ENCODE results near the gene SMIM38.

SMIM38 gene

DNA sequence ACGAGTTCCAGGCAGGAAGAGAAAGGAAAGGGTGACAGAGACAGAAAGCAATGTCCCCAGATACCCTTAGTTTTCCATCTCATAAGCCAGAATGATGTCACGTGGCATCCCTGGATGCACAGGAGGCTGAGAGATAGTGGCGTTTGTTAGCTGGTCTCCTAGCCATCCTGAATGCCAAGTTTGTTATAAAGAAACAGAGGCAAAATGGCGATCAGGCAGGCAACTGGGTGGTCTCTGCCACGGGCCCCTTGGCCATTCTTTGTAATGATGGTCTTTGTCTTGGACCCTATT, 5.3 kb downstream of the SMIM38 start:
- no peak for DNase-seq

DNA sequence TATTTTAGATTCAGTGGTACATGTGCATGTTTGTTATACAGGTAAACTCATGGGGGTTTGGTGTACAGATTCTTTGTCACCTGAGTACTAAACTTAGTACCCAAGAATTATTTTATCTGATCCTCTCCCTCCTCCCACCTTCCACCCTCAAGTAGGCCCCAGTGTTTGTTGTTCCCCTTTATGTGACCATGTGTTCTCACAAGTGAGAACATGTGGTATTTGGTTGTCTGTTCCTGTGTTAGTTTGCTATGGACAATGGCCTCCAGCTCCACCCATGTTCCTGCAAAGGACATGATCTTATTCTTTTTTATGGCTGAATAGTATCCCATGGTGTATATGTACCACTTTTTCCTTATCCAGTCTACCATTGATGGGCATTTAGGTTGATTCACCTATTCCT, 6.8 kb downstream of the SMIM38 start:
- DNase-seq: no peak

- no peak for DNase-seq
Observed at GRCh38 chr11:69163842-69164241, 8.1 kb downstream of the SMIM38 start.

GRCh38 chr11:69164824-69165223, 9.1 kb downstream of the SMIM38 start:
- no peak for DNase-seq

- DNase-seq: no peak
Observed at GRCh38 chr11:69165775-69166174, 10.0 kb downstream of the SMIM38 start.

GRCh38 chr11:69166218-69167115, 10.7 kb downstream of the SMIM38 start:
- no peak for DNase-seq

DNA sequence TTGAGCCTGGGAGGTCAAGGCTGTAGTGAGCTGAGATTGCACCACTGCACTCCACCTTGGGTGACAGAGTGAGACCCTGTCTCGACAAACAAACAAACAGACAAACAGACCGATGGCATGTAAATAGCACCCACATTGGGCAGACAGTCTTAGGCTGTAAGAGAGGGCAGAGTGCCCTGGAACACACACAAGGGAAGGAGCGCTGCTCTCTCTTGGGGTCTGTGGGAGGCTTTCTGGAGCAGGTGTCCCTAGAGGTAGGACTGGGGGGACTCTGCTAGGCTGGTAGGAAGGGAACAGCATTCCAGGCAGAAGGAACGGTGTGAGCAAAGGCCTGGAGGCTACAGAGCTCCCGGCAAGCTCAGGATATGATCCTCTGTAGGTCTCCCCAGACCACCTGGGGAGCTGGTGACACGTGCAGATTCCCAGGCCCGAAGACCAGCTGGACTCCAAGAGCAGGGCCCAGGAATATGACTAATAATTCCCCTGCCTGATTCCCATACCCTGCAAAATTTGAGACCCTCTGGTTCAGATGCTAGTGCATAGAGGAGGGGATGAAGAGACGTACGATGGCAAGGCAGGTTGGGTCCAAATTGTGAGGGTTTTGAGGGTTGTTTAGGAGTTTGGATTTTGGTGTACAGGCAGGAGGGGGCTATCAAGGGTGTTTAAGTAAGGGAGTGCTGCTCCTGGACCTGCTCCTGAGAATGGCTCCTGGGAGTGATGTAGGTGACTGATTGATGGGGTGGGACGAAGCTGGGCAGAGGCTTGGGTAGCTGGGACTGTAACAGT, 11.6 kb downstream of the SMIM38 start:
- no peak for DNase-seq

DNA sequence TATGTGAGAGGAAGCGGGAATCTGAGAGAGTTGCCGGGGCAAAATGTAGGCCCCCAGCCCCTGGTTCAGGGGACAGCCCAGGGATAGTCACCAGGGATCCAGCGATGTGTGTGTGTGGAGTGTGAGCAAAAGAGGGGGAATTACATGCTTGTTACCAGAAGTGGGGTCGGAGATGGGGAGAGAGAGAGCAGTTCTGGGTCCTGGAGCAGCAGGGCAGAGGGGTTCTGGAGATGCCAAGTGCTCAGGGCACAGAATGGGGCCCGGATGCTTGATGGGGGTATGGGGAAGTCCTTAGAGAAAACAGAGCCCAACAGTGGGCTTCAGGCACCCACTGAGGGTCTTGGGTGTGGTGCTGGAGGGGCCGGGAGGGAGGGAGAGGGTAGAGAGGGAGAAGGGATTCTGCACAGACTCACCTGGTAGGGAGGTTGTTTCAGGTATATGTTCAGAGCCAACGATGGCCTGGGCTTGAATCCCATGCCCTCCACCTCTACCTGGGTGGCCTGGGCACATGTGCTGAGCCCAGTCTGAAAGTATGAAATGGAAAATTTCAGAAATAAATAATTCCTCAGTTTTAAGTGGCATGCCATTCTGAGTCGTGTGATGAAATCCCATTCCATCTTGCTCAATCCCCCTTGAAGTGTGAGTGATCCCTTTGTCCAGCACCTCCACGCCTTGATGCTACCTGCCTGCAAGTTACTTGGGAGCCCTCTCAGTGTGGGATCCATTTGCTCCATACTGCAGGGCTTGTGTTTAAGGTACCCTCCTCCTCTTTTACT, 12.4 kb downstream of the SMIM38 start:
- DNase-seq: no peak

- DNase-seq: no peak
Observed at GRCh38 chr11:69169479-69169878, 13.7 kb downstream of the SMIM38 start.

- DNase-seq: no peak
Observed at GRCh38 chr11:69170704-69171103, 15.0 kb downstream of the SMIM38 start.

GRCh38 chr11:69171476-69172240, 15.9 kb downstream of the SMIM38 start:
- DNase-seq: no peak

DNA sequence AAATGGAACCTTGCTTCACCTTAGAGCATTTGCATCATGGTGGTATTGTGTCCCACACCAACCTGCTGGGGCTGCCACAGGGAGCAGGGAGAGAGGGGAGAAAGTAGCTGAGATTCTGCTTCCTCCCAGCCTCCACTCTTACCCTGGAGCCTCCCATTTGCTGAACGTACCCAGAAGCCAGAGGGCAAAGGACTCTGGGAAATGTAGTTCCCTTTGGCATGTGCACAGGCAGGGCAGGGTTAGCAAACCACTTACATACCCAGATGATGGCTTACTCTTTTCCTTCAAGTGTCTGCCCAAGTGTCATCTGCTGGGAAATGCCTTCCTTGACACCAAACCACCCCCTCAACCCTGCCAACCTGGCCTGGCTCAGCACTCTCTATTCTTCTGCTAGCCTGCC, 16.9 kb downstream of the SMIM38 start:
- DNase-seq: no peak

DNA sequence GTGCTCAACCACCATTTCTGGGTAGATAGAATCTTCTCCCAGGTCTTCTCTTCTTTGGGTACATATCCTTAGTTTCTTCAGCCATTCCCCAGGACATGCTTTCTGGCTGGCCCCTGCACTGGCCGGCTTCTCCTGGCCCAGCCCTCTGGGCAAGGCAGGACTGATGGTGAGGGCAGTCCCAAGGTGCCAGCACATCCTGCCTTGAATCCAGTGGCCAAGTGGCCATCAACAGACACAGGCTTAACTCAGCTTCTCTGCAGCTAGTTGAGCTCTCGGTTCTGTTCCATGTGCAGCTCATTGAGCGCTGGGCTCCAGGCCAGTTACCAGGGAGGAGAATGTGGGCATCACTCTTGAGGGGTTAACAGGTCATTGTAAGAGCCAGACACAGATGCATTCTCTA, 17.6 kb downstream of the SMIM38 start:
- DNase-seq: no peak

- no peak for DNase-seq
Observed at GRCh38 chr11:69173925-69174581, 18.3 kb downstream of the SMIM38 start.

DNA sequence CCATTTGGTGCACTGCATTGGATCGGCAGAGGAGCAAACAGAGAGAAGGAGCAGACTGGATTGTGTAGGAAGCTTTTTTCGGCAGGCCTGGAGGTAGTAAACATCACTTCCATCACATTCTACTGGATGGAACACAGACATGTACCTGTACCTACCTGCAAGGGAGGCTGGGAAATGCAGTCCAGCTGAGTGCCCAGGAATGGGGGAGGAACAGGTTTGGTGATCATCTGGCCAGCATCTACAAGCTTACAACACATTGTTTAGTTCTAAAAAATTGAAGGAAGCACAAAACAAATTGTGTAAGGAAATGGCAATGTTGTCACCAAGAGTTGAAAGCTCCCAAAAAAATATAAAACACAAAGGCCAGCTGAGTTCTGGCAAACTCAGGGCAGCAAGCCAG, 19.1 kb downstream of the SMIM38 start:
- no peak for DNase-seq

GRCh38 chr11:69178819-69179482, 23.2 kb downstream of the SMIM38 start:
- DNase-seq: no peak

DNA sequence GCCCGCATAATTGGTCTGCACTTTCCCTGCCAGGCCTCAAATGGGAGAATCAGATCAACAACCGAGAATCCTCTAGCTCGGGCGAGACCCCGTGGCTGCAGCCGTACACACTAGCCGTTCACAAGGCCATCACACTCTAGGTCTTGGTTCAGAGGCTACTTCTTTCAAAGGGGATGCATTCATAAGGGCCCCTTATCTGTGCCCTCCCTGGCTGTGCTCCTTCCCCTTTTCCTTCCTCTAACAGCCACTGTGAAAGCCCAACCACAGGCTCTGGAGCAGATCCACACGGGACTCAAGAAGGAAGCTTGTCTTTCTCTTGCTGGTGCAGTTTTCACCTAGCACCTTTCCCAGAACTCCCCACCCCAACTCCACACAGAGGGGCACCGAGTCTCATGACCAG, 24.5 kb downstream of the SMIM38 start:
- DNase-seq: no peak

DNA sequence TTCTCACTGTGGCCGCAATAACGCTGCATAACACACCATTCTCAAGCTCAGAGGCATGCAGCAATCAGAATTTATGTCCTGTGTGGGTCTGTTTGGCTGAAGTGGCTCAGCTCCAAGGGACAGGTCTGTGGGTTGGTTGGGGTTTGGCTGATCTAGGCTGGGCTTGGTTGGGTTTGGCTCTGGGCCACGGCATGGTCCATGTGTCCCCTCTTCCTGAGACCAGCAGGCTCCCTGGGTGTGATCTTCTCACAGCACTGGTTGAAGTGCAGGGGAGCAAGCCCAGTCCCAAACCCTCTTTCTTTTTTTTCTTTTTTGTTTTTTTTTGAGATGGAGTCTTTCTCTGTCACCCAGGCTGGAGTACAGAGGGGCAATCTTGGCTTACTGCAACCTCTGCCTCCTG, 25.0 kb downstream of the SMIM38 start:
- DNase-seq: no peak

GRCh38 chr11:69183613-69184012, 27.9 kb downstream of the SMIM38 start:
- DNase-seq: no peak

DNA sequence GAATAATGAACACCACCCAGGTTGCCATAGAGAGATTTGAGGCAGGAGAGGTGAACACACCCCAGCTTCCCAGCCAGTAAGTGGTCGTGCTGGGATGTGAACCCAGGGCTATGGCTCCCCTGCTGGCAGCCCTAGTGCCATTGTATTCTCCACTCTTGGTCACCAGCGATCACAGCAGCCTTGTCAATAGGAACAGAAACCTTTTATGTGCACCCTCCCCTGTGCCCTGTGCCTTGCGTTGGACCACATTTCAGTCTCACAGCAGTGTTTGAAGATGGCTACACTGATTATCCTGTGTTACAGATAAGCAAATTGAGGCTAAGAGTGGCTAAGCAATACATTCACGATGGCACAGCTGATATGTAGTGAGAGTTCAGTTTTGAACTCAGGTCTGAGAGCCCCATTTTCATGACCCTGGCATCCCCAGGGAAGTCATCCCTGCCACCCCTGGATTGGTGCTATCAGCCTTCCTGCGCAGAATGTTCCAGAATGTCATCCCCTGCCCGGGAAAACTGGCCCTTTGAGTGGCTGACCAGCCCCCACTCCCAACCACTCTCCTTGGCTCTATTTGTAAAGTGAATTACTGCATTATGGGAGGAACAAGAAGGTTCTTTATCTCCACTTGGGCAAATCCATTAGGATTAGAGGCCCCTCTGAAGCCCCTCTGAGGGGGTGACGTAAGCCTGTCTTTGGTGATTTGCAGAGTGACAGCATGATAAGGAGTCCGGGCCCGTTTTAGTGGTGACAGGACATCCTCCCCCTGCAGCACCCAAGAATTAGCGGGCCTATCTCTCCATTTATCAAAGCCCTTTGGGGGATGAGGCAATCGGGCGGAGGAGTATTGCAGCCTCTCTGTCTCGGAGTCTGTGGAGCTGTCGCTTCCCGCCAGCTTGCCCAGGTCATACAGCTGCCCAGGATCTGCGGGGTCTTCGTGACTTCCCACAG, 30.9 kb downstream of the SMIM38 start:
- no peak for DNase-seq

Data from DMS79 (cell line).